Liver (tissue), 9 donors: Measurements from ENCODE around the gene TMBIM6. TPM values are rescaled to one million over a fixed set of nuclear protein-coding genes. Genes with fewer than 3 reads are reported as not detected.

Experiments used
- DNase-seq: peaks from one replicate; pipeline ENCODE4 v3.0.0-alpha.2; 2017; ENCODE audit warnings: low spot score
- H3K27ac ChIP-seq, 2 donors: one replicate each; pipeline ENCODE4 v1.7.0; 2013; ENCODE audit warnings: inconsistent platforms in 2 of 2, low read length in 2 of 2, control low read depth in 1 of 2, low read depth in 1 of 2, mild to moderate bottlenecking in 1 of 2
- H3K27me3 ChIP-seq, 4 donors: one replicate each; pipeline versions ENCODE4 v1.6.1 to v1.7.0; 2013; ENCODE audit warnings: low read length in 3 of 4, inconsistent platforms in 1 of 4, mild to moderate bottlenecking in 1 of 4, moderate library complexity in 1 of 4; ENCODE audit not compliant: control insufficient read depth in 4 of 4, insufficient read depth in 4 of 4
- H3K36me3 ChIP-seq, 4 donors: one replicate each; pipeline versions ENCODE4 v1.6.1 to v1.7.0; 2013; ENCODE audit warnings: low read length in 3 of 4, mild to moderate bottlenecking in 3 of 4, low read depth in 1 of 4, moderate library complexity in 1 of 4; ENCODE audit not compliant: control insufficient read depth in 4 of 4, insufficient read depth in 3 of 4
- H3K4me1 ChIP-seq, 4 donors: one replicate each; pipeline versions ENCODE4 v1.6.1 to v1.7.0; 2013; ENCODE audit warnings: low read length in 3 of 4, mild to moderate bottlenecking in 3 of 4, moderate library complexity in 1 of 4; ENCODE audit not compliant: control insufficient read depth in 4 of 4, insufficient read depth in 4 of 4
- H3K4me3 ChIP-seq, 3 donors: one replicate each; pipeline versions ENCODE4 v1.6.1 to v1.7.0; 2013; ENCODE audit warnings: low read length in 3 of 3, control low read depth in 1 of 3, low read depth in 1 of 3, mild to moderate bottlenecking in 1 of 3
- H3K9ac ChIP-seq, 2 donors: one replicate each; pipeline ENCODE4 v1.7.0; 2013; ENCODE audit warnings: low read length in 2 of 2, mild to moderate bottlenecking in 2 of 2, moderate library complexity in 2 of 2, control low read depth in 1 of 2, low read depth in 1 of 2
- H3K9me3 ChIP-seq, 4 donors: one replicate each; pipeline versions ENCODE4 v1.6.1 to v1.7.0; 2013; ENCODE audit warnings: low read length in 3 of 4; ENCODE audit not compliant: control insufficient read depth in 4 of 4
- EGR1 ChIP-seq, 2 donors: IDR thresholded peaks; 2 replicates each; pipeline ENCODE4 v1.6.1; 2016 to 2018; ENCODE audit warnings: antibody characterized with exemption in 2 of 2, low read depth in 2 of 2
- FOXA1 ChIP-seq: IDR thresholded peaks from 2 replicates; pipeline ENCODE4 v1.6.1; 2016; ENCODE audit warnings: antibody characterized with exemption
- FOXA2 ChIP-seq: IDR thresholded peaks from 2 replicates; pipeline ENCODE4 v1.6.1; 2016; ENCODE audit warnings: antibody characterized with exemption
- GABPA ChIP-seq, 2 donors: IDR thresholded peaks in 1 of 2; conservative IDR thresholded peaks in 1 of 2; 2 replicates each; pipeline ENCODE4 v1.6.1; 2016; ENCODE audit warnings: antibody characterized with exemption in 2 of 2, mild to moderate bottlenecking in 1 of 2, moderate library complexity in 1 of 2
- HNF4A ChIP-seq, 2 donors: conservative IDR thresholded peaks; 2 replicates each; pipeline ENCODE4 v1.6.1; 2016; ENCODE audit warnings: antibody characterized with exemption in 2 of 2, mild to moderate bottlenecking in 2 of 2
- HNF4G ChIP-seq: IDR thresholded peaks from 2 replicates; pipeline ENCODE4 v1.6.1; 2016; ENCODE audit warnings: antibody characterized with exemption
- JUND ChIP-seq, 2 donors: IDR thresholded peaks; 2 replicates each; pipeline ENCODE4 v1.6.1; 2016; ENCODE audit warnings: antibody characterized with exemption in 2 of 2
- NR2F2 ChIP-seq: IDR thresholded peaks from 2 replicates; pipeline ENCODE4 v1.6.1; 2016; ENCODE audit warnings: antibody characterized with exemption
- RAD21 ChIP-seq, 2 donors: IDR thresholded peaks; 2 replicates each; pipeline ENCODE4 v1.6.1; 2016; ENCODE audit warnings: antibody characterized with exemption in 2 of 2, mild to moderate bottlenecking in 2 of 2
- RXRA ChIP-seq, 2 donors: IDR thresholded peaks; 2 replicates each; pipeline ENCODE4 v1.6.1; 2017 to 2018; ENCODE audit warnings: antibody characterized with exemption in 2 of 2, mild to moderate bottlenecking in 1 of 2
- SP1 ChIP-seq: IDR thresholded peaks from 2 replicates; pipeline ENCODE4 v1.6.1; 2018; ENCODE audit warnings: antibody characterized with exemption, mild to moderate bottlenecking
- TAF1 ChIP-seq: conservative IDR thresholded peaks from 2 replicates; pipeline ENCODE4 v1.6.1; 2016; ENCODE audit warnings: antibody characterized with exemption, mild to moderate bottlenecking
- YY1 ChIP-seq: IDR thresholded peaks from 2 replicates; pipeline ENCODE4 v1.6.1; 2016; ENCODE audit warnings: antibody characterized with exemption, mild to moderate bottlenecking
- WGBS: extraction: QIAGEN DNeasy Blood & Tissue Kit; methylation state at CpG from one replicate; pipeline ENCODE4 v1.1.7; 2013; 5-methylcytosine and 5-hydroxymethylcytosine counted together
- polyA plus RNA-seq, 2 donors: library from polyadenylated mRNA; stranded (reverse) in 1 of 2; unstranded in 1 of 2; fragments of 200-250 nt in 1 of 2; fragments of >200 nt in 1 of 2; fragmentation: Nextera tagmentation in 1 of 2; extraction: Ambion mirVana in 1 of 2; gene quantifications; one replicate each; pipeline versions ENCODE4 v1.2.1 to v1.2.3, GENCODE V29; 2013 to 2015
- total RNA-seq, 2 donors: library from RNA; depleted of rRNA; stranded (reverse); fragments of >200 nt; gene quantifications; one replicate each; pipeline ENCODE4 v1.2.3, GENCODE V29; 2014
- TF ChIP-seq, protein P1 (sequence below): IDR thresholded peaks from 2 replicates; pipeline ENCODE4 v1.6.1; 2016; ENCODE audit warnings: antibody characterized with exemption
- TF ChIP-seq, protein P2 (sequence below): IDR thresholded peaks from 2 replicates; pipeline ENCODE4 v1.6.1; 2016; ENCODE audit warnings: antibody characterized with exemption
- TF ChIP-seq, protein P3 (sequence below): fragments of 150-350 bp; IDR thresholded peaks from 2 replicates; pipeline ENCODE4 v1.5.1; 2017; ENCODE audit warnings: improper control_type of control experiment, low read depth, low read length; ENCODE audit not compliant: missing input control
- TF ChIP-seq, protein P4 (sequence below): IDR thresholded peaks from 2 replicates; pipeline ENCODE4 v1.6.1; 2016; ENCODE audit warnings: antibody characterized with exemption
- TF ChIP-seq, protein P5 (sequence below): IDR thresholded peaks from 2 replicates; pipeline ENCODE4 v1.6.1; 2016; ENCODE audit warnings: antibody characterized with exemption, mild to moderate bottlenecking
- donor health status: healthy.
- donor health status: healthy.
- donor health status: healthy.
- donor health status: healthy.
- donor health status: healthy.

The TMBIM6 gene
- total and polyA plus RNA-seq, 4 donors: 464 to 1,207 (median 713) TPM

DNA sequence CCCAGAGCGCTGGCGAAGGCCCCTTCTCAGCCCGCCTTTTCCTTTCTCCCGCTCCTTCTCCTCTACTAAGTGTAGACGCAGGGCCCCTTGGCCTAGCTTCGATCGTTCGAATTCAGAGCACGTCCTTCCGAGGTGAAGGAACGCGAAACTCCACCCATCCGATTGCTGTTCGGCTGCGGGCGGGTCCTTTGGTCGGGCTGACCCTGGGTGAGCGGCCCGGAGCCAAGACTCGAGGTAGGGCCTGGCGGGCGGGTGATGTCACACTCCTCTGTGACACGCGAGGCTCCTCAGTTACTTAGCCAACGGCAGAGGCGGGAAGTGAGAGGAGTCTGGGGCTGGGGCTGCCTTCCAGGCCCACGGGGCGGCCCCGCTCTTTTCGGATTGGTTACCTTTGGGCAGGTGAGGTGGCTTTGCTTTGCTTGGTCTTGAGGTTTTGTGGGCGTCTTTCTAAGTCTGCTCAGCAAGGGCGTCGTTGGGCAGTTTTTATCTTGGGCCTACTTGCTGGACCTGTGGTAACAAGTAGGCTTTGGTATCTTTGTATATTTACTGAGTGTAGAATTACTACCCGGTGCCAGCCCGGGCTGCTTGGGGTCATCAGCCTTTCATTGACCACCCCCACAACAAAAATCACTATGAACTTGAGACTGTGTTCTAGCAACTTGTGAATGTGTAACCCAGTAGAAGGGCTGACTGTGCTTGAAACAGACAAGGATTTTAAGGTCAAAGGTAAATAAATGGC lies 694 bp downstream of the TMBIM6 start:
- Histone ChIP-seq H3K27me3 (no peaks in the 10 kb centered on the region), H3K9me3 (no peaks in the 10 kb centered on the region), H3K4me1 (peaks cover 3 to 34% (median 27%) of the 10 kb centered on the region in 4 donors), H3K9ac (peak overlapping the region; percentile 81 to 96), H3K36me3 (no peaks in the 10 kb centered on the region), H3K4me3 (peak overlapping the region; percentile 84 to 97 (median 95)), H3K27ac (peak overlapping the region; percentile 95 to 97)
- TF ChIP-seq JUND (IDR thresholded peaks at IDR 0.05) (peak; percentile 63 to 75), EGR1 (IDR thresholded peaks at IDR 0.05; ENCODE audit: low read depth in 2 of 2) (peak in 1 of 2 donors; percentile 36), YY1 (peak; percentile 51), RAD21 (IDR thresholded peaks at IDR 0.05) (peak in 1 of 2 donors; percentile 11), TAF1 (peak; percentile 42), HNF4A (conservative IDR thresholded peaks at IDR 0.05) (peak; percentile 77 to 87), SP1 (peak; percentile 93), FOXA2 (peak; percentile 44), FOXA1 (peak; percentile 50), NR2F2 (peak; percentile 46), RXRA (IDR thresholded peaks at IDR 0.05) (peak; percentile 94 to 97), GABPA (IDR thresholded peaks at IDR 0.05 in 1 of 2, conservative IDR thresholded peaks at IDR 0.05 in 1 of 2) (no peak), HNF4G (peak; percentile 66)
- TF ChIP-seq, protein P1, sequence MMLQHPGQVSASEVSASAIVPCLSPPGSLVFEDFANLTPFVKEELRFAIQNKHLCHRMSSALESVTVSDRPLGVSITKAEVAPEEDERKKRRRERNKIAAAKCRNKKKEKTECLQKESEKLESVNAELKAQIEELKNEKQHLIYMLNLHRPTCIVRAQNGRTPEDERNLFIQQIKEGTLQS: peak; percentile 35
- TF ChIP-seq, protein P2, sequence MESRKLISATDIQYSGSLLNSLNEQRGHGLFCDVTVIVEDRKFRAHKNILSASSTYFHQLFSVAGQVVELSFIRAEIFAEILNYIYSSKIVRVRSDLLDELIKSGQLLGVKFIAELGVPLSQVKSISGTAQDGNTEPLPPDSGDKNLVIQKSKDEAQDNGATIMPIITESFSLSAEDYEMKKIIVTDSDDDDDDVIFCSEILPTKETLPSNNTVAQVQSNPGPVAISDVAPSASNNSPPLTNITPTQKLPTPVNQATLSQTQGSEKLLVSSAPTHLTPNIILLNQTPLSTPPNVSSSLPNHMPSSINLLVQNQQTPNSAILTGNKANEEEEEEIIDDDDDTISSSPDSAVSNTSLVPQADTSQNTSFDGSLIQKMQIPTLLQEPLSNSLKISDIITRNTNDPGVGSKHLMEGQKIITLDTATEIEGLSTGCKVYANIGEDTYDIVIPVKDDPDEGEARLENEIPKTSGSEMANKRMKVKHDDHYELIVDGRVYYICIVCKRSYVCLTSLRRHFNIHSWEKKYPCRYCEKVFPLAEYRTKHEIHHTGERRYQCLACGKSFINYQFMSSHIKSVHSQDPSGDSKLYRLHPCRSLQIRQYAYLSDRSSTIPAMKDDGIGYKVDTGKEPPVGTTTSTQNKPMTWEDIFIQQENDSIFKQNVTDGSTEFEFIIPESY: peak; percentile 73
- TF ChIP-seq, protein P3, sequence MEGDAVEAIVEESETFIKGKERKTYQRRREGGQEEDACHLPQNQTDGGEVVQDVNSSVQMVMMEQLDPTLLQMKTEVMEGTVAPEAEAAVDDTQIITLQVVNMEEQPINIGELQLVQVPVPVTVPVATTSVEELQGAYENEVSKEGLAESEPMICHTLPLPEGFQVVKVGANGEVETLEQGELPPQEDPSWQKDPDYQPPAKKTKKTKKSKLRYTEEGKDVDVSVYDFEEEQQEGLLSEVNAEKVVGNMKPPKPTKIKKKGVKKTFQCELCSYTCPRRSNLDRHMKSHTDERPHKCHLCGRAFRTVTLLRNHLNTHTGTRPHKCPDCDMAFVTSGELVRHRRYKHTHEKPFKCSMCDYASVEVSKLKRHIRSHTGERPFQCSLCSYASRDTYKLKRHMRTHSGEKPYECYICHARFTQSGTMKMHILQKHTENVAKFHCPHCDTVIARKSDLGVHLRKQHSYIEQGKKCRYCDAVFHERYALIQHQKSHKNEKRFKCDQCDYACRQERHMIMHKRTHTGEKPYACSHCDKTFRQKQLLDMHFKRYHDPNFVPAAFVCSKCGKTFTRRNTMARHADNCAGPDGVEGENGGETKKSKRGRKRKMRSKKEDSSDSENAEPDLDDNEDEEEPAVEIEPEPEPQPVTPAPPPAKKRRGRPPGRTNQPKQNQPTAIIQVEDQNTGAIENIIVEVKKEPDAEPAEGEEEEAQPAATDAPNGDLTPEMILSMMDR: no peak
- TF ChIP-seq, protein P4, sequence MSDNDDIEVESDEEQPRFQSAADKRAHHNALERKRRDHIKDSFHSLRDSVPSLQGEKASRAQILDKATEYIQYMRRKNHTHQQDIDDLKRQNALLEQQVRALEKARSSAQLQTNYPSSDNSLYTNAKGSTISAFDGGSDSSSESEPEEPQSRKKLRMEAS: peak; percentile 10
- TF ChIP-seq, protein P5, sequence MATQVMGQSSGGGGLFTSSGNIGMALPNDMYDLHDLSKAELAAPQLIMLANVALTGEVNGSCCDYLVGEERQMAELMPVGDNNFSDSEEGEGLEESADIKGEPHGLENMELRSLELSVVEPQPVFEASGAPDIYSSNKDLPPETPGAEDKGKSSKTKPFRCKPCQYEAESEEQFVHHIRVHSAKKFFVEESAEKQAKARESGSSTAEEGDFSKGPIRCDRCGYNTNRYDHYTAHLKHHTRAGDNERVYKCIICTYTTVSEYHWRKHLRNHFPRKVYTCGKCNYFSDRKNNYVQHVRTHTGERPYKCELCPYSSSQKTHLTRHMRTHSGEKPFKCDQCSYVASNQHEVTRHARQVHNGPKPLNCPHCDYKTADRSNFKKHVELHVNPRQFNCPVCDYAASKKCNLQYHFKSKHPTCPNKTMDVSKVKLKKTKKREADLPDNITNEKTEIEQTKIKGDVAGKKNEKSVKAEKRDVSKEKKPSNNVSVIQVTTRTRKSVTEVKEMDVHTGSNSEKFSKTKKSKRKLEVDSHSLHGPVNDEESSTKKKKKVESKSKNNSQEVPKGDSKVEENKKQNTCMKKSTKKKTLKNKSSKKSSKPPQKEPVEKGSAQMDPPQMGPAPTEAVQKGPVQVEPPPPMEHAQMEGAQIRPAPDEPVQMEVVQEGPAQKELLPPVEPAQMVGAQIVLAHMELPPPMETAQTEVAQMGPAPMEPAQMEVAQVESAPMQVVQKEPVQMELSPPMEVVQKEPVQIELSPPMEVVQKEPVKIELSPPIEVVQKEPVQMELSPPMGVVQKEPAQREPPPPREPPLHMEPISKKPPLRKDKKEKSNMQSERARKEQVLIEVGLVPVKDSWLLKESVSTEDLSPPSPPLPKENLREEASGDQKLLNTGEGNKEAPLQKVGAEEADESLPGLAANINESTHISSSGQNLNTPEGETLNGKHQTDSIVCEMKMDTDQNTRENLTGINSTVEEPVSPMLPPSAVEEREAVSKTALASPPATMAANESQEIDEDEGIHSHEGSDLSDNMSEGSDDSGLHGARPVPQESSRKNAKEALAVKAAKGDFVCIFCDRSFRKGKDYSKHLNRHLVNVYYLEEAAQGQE: peak; percentile 55
- WGBS: under 1% methylated on average over 35 of the region's 35 CpGs
- peak; percentile 78 for DNase-seq
